GM18526 (cell line): Measurements from ENCODE around the gene P4HB.

Experiments used
- POLR2A ChIP-seq: IDR thresholded peaks from 3 replicates; pipeline ENCODE4 v1.6.1; 2011; ENCODE audit not compliant: insufficient read length; ENCODE audit errors: extremely low read depth

The P4HB gene

DNA sequence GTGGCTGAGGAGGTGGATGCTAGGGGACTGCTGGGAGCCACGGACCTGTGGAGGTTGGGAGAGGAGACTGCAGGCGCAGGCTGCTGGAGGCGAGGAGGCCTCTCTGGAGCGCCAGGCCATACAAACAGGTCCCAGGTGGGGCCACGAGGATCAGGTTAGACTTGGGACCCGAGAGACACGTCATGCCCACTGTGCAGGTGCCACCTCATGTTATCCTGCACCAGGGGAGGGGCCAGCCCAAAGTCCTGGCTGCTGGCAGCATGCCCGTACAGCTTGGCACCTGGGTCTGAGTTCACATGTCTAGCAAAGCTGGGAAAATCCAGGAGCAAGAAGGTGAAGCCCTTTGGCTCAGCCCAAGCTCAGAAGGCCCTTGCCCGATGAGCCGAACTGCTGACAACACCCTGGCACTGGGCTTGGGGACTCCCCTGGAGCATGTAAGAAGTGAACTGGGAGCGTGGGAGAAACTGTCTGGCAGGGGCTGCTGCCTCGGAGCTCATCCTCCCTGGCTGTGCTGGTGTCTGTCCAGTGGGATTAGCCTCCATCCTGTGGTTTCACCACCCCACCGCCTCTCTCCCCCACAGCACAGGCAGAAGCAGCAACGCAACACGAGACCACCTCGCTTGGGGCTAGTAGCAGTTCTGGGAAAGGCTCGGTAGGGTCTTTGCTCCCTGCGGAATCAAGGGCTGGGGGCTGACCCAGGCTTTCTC, 5.6 kb upstream of the P4HB start:
- TF ChIP-seq POLR2A, result no peak

DNA sequence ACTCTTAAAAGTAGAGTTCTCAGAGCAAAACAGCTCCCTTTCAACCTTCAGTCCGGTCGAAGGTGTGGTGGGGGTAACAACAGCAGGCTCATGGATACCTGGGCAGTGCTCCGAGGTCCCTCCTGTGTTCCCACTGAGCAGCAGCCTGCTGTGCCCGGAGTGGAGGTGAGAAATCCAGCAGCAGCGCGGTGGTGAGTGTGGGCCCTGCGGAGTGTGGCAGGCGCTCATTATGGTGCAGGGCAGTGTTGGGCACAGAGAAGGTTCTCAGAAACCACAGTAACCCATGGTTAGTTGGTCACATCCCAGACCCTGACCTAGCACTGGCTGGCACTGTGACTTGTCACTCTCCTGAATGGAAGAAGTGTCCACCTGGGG, 5.0 kb upstream of the P4HB start:
- TF ChIP-seq POLR2A, result no peak

DNA sequence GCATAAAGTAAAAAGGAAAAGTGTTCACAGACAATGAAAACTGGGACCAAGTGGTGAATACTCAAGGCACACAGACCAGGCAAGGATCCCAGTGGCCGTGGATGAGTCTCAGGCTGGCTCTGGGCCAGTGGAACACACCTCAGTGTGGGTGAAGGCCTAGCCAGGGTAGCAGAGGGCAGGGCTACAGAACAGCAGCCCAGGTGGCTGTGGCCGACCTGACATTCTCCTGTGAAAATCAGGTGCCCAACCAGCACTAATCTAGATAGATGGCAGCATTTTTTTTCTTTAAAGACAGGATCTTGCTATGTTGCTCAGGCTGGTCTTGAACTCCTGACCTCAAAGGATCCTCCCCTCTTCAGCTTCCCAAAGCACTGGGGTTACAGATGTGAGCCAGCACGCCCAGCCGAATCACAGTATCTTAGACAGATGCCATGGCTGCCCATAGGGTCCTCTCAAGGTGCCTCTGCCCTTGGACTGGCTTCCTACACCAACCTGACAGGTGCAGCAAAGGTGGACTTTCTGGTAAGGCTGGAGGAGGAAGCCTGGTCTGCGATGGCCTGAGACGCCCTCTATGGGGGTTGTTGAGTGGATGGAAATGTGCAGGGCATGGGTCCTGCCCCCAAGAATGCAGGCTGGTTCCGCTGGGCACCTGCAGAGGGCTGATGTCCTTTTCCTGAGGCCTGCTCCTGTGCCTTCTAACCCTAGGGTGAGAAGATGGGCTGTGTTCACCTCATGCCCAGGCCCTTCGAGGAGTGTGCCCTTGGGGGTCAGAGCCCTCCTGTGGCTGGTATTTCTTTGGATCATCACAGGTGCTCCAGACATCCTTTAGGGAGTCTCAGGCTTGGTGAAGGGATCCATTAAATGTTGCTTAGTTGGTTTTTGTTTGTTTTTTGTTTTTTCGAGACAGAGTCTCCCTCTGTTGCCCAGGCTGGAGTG, 3.8 kb upstream of the P4HB start:
- peak; percentile 24 for TF ChIP-seq POLR2A

DNA sequence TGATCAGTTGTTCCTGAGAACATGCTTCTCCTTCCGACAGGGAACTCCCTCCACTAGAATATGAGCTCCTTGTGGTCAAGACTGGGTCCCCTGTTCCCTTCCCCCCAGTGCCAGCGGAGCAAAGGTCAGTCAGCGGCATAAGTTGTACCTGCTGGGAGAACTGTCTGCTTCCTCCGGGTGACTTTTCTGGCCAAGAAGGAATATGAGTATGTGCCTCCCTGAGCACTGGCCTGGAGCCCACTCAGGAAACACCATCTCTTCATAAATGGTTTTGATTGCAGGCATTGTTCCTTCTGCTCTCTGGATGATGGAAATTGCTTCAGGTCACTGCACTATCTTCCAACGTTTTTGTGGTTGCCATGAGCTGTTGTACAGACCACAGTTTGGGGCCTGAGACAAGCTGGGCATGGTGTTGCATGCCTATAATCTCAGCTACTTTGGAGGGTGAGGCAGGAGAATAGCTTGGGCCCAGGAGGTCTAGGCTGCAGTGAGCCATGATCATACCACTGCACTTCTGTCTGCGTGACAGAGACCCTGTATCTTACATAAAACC, 2.9 kb upstream of the P4HB start:
- TF ChIP-seq POLR2A, result no peak

DNA sequence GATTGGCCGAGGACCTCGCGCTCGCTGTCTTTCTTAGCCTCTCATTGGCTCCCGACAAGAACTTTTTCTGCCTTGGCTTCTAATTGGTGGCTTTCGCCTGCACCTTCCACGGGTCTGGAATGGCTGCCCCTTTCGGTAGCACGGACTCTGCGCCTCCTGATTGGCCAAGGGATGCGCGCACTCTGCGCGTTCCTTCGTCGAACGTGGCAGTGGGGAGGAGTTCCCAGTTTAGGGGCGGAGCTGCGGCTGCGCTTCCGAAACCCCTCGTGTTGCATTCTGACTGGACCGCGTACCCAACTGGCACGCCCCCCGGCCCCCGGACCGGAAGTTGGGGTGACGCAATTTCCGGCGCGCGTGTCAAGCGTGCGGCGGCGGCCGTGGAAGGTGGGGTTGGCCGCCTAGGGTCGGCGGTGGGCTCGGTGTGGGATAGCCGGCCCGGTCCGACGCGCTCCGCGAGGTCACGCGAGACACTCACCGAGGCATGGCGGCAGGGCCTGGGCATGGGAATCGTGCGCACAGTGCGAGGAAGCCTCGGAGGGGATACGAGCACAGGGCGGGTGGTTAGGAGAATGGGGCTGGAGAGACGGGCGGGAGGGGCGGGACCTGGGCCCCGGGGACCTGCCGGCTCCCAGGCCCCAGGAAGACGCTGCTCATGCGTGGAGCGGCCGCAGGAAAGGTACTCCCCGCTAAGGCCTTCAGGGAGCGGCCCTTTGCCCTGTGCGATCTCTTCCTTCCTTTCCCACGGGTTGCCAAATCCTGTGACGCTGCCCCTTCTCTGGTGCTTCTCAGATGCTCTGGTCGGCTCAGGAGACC, 627 bp upstream of the P4HB start:
- TF ChIP-seq POLR2A, result peak; percentile 93

DNA sequence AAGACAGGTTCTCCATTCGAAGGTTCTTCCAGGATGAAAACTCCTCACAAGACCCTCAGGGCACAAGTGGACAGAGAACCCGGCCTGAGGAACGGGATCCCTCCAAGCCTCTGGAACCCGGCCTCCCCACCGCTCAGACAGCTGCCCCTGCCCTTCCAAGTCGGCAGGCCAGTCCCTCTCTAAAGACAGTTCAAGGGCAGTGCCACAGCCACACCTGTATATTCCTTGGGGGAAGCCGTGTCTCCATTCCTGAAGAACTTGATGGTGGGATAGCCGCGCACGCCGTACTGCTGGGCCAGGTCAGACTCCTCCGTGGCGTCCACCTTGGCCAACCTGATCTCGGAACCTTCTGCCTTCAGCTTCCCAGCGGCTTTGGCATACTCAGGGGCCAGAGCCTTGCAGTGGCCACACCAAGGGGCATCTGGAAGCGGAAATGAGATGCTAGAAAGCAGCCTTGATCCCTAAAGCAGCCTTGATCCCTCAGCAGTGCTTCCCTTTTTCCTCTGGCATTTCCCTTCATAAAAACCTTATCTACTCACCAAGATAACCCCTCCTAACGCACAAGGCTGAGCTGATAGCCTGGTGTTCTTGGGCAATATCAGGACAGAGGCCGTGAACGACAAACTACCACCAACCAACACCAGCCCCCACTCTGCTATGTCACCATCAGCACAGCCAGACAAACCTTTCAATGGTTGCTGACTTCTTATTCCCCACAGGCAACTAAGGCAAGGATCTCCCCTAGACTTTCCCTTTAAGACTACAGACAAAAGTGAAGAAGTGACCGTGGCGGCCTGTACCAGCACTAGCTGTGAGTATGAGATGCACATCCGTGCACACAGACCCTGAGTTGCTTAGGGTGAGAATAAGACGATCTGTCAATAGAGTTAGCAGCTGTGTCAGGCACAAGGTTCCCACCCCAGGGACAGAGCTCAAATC, 1.1 kb downstream of the P4HB start:
- TF ChIP-seq POLR2A, result no peak

DNA sequence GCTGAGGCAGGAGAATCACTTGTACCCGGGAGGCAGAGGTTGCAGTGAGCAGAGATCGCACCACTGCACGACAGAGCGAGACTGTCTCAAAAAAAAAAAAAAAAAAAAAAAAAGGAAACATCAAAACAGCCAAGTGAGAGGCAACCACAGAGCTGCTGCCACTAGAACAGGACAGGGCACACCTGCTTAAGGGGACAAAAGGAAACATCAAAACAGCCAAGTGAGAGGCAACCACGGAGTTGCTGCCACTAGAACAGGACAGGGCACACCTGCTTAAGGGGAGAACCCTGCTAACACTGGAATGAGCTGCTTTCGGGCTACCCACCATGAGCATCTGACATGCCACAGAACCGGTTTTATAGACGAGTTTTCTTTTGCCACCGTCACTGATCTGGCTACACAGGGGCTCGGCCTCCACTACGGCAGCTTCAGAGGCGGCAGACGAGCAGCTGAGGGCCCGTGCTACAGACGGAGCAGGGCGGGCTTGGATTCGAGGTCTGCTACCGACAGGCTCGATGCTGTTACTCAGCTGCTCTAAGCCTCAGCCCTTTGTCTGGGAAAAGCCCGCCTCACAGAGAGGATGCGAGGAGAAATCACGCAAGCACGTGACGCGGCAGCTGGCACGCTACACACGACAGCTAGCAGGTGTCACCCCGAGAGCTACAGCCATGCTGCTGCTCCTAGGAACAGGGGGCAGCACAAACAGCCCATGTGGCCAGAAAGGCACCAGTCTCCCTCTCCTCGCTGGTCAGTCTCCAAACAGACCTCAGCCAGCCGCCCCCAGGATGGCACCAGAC, 2.0 kb downstream of the P4HB start:
- no peak for TF ChIP-seq POLR2A

DNA sequence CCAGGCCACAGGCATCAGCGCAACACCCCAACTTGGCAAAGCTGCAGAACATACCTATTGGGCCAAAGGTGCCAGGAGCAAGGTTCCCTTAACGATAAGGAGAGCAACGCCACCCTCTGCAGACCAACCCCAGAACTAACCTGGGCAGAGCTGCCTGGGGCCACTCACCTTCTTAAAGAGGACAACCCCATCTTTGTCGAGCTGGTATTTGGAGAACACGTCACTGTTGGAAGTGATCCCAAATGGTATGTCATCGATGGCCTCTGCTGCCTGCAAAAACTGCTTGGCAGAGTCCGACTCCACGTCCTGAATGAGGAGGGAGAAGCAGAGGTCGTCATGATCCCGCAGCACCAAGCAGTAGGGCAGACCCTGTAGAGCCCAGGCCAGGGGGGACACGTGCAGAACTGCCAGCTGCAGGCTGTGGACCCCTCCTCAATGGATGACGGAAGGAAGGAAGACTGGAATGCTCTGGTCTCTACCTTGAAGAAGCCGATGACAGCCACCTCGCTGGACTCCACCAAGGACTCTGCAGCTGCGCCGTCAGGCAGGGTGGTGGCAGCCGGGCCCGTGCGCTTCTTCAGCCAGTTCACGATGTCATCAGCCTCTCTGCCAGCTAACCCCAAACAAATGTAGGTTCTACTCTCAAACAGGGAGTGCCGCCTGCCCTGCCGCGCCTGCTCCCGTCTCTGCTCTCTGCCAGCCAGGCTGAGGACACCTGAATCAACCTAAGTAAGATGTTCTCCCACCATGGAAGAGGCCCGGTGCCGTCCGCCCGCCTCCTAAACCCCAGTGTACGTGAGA, 5.2 kb downstream of the P4HB start:
- no peak for TF ChIP-seq POLR2A

DNA sequence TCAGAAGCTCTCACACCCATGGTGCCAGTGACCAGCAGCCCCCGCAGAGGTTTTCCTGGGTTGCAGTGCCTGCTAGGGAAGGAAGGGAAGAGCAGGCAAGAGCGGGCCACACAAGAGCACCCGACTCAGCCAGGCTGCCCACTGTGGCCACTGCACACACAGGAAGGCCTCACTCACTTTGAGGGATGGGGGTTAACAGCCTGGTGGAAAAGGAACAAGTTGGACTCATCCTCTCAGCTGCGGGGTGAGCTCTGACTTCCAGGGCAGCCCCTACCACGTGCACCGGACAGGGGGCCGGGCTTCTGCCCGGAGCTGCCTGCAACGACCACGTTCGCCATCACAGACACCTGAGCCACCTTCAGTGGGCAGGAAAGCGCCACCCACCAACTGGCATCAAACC, 8.1 kb downstream of the P4HB start:
- no peak for TF ChIP-seq POLR2A

DNA sequence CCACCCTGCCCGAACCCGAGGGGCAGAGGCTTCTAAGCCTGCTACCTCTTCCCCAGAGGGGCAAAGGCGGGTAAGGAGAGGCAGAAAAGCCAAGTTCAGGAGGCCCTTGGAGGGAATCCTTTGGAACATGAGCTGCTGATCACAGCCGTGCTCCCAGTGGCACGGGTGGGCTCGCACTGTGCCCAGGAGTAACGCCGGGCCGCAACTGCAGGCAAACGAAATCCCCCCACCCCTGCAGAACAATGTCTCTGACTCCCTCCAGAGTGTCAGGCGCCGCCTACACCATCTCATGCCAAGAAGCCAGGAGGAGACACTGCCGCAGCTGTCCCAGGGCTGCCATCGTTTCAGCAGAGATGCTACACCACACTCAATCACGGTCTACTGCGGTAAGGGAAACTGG, 8.9 kb downstream of the P4HB start:
- TF ChIP-seq POLR2A, result no peak

DNA sequence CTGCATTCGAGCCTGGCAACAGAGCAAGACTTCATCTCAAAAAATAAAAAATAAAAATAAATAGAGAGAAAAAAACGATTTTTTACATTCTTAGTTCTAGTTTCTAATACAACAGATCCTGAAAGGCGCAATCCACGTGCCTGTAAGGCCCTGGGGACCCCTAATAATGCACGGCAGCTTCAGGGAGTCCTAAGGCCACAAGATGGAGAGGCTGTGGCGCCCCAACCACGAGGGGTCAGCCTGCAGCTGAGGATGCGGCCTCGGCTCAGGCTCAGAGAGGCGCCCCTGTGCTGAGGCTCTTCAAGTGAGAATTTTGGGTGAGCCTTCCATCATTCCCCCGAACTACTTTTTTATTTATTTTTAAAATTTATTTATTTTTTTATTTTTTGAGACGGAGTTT, 10.9 kb downstream of the P4HB start:
- no peak for TF ChIP-seq POLR2A

DNA sequence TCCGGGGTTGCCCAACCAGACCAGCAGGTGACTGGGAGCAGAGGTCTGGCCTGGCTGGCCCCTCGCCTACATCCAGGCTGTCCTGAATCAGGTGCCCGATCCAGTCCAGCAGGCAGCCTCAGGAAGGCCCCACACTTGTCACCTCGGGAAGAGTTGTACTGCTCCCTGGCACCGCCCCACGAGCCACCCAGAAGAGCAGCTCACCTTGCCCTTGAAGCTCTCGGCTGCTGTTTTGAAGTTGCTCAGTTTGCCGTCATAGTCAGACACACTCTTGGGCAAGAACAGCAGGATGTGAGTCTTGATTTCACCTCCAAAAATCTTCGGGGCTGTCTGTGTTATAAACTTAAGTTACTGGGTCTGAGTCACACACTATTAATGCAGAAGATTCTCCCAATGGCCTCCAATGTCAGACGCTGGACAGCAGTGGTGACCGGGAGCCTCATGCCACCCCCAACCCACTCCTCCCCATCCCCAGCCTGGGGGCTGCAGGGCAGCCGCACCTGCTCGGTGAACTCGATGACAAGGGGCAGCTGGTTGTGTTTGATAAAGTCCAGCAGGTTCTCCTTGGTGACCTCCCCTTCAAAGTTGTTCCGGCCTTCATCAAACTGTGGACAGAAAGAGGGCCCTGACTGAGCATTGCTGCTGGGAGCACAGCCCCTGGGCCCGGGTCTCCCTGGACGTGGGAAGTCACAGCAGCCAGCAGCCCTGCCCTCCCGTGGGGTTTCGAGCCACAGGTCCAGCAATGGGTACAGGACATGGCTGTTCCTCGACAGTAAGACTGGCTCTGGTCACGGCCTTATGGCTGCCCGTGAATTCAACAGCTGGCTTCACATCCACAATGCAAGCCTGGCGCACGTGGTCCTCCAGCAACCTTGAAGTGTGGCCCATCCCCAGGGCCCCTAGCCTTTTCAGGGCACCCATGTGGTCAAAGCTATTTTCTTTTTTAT, 13.3 kb downstream of the P4HB start:
- no peak for TF ChIP-seq POLR2A
